ENCODE data around the gene SERPIND1. TPM values are rescaled to one million over a fixed set of nuclear protein-coding genes. Genes with fewer than 3 reads are reported as not detected.
A peak's percentile ranks its signal among the peaks of the same experiment; 100 is the strongest.
"Not testable (repeated sequence)": the region's sequence is repeated elsewhere in the genome, so short reads cannot be mapped to it uniquely, and the experiment has no call there.

SERPIND1 gene
- total RNA-seq, 1 donor from 2014 or later: not detected

GRCh38 chr22:20766530-20766929 lies 7.4 kb upstream of the SERPIND1 start:
- no peak for DNase-seq
- intact Hi-C loops (cut with micrococcal nuclease): no loop called here

GRCh38 chr22:20769496-20769826 lies 4.5 kb upstream of the SERPIND1 start:
- DNase-seq; ATAC-seq; intact Hi-C loops (cut with micrococcal nuclease): not testable (repeated sequence)

More at GRCh38 chr22:20766530-20766929, 7.4 kb upstream of the SERPIND1 start:
- no peak for ATAC-seq

- no peak for ATAC-seq
- intact Hi-C loops (cut with micrococcal nuclease): no loop called here
- DNase-seq: no peak
Observed at GRCh38 chr22:20771918-20772625, 1.8 kb upstream of the SERPIND1 start.

GRCh38 chr22:20774882-20775281 lies 969 bp downstream of the SERPIND1 start:
- DNase-seq (no peak), ATAC-seq (no peak)
- intact Hi-C loops (cut with micrococcal nuclease): no loop called here

GRCh38 chr22:20775342-20775895 lies 1.5 kb downstream of the SERPIND1 start:
- intact Hi-C loops (cut with micrococcal nuclease): no loop called here
- no peak for DNase-seq
- no peak for ATAC-seq

GRCh38 chr22:20776624-20777405 lies 2.9 kb downstream of the SERPIND1 start:
- intact Hi-C loops (cut with micrococcal nuclease): no loop called here
- DNase-seq: no peak

GRCh38 chr22:20777420-20778177 lies 3.7 kb downstream of the SERPIND1 start:
- no peak for DNase-seq
- intact Hi-C loops (cut with micrococcal nuclease): no loop called here
- ATAC-seq: peak; percentile 78

More at GRCh38 chr22:20776624-20777405, 2.9 kb downstream of the SERPIND1 start:
- ATAC-seq: no peak

GRCh38 chr22:20779014-20779817 lies 5.3 kb downstream of the SERPIND1 start:
- DNase-seq (no peak), ATAC-seq (no peak)
- intact Hi-C loops (cut with micrococcal nuclease): no loop called here

- DNase-seq (no peak), ATAC-seq (no peak)
- intact Hi-C loops (cut with micrococcal nuclease): loop anchor here (10.0 kb wide), 1 partner anchor 1115 kb away; no protein-coding TSS in a partner anchor
Observed at GRCh38 chr22:20779818-20780158, 5.9 kb downstream of the SERPIND1 start.

- ATAC-seq (no peak), DNase-seq (no peak)
- intact Hi-C loops (cut with micrococcal nuclease): loop anchor here (10.0 kb wide), 1 partner anchor 1113 kb away; no protein-coding TSS in a partner anchor
Observed at GRCh38 chr22:20781272-20781990, 7.5 kb downstream of the SERPIND1 start.

- intact Hi-C loops (cut with micrococcal nuclease): loop anchor here (10.0 kb wide), 1 partner anchor 1113 kb away; no protein-coding TSS in a partner anchor
- no peak for ATAC-seq
Observed at GRCh38 chr22:20782083-20782482, 8.2 kb downstream of the SERPIND1 start.

GRCh38 chr22:20782596-20783299 lies 8.8 kb downstream of the SERPIND1 start:
- intact Hi-C loops (cut with micrococcal nuclease): loop anchor here (10.0 kb wide), 1 partner anchor 1112 kb away; no protein-coding TSS in a partner anchor
- ATAC-seq (no peak), DNase-seq (no peak)

More at GRCh38 chr22:20782083-20782482, 8.2 kb downstream of the SERPIND1 start:
- no peak for DNase-seq

GRCh38 chr22:20783300-20783673 lies 9.4 kb downstream of the SERPIND1 start:
- no peak for ATAC-seq

GRCh38 chr22:20783844-20784723 lies 10.2 kb downstream of the SERPIND1 start:
- intact Hi-C loops (cut with micrococcal nuclease): loop anchor here (10.0 kb wide), 1 partner anchor 1111 kb away; no protein-coding TSS in a partner anchor
- DNase-seq (no peak), ATAC-seq (peak; percentile 33)

More at GRCh38 chr22:20783300-20783673, 9.4 kb downstream of the SERPIND1 start:
- intact Hi-C loops (cut with micrococcal nuclease): loop anchor here (10.0 kb wide), 1 partner anchor 1112 kb away; no protein-coding TSS in a partner anchor
- DNase-seq: no peak

GRCh38 chr22:20785415-20785814 lies 11.5 kb downstream of the SERPIND1 start:
- intact Hi-C loops (cut with micrococcal nuclease): loop anchor here (10.0 kb wide), 1 partner anchor 1109 kb away; no protein-coding TSS in a partner anchor
- ATAC-seq (no peak), DNase-seq (no peak)

- ATAC-seq (peak; percentile 7), DNase-seq (no peak)
- intact Hi-C loops (cut with micrococcal nuclease): loop anchor here (10.0 kb wide), 1 partner anchor 1109 kb away; no protein-coding TSS in a partner anchor
Observed at GRCh38 chr22:20786048-20786447, 12.1 kb downstream of the SERPIND1 start.

All from left ventricle myocardium superior (tissue), 1 donor.